IMR-90 (cell line): Measurements from ENCODE around the gene ABCC4.

Source experiments
- CHD1 ChIP-seq: IDR thresholded peaks from 2 replicates; pipeline ENCODE4 v1.6.1; 2012; ENCODE audit warnings: low read depth, low read length, improper control_type of control experiment
- FOS ChIP-seq: fragments of 150-350 bp; IDR thresholded peaks from 2 replicates; pipeline ENCODE4 v1.6.1; 2016; ENCODE audit warnings: low read depth, low read length
- MAZ ChIP-seq: IDR thresholded peaks from 2 replicates; pipeline ENCODE4 v1.6.1; 2012; ENCODE audit warnings: low read depth, mild to moderate bottlenecking, low read length, improper control_type of control experiment, moderate library complexity, borderline replicate concordance
- MXI1 ChIP-seq: IDR thresholded peaks from 2 replicates; pipeline ENCODE4 v1.6.1; 2012; ENCODE audit warnings: low read depth, mild to moderate bottlenecking, low read length, moderate library complexity, borderline replicate concordance
- NFE2L2 ChIP-seq: fragments of 150-350 bp; IDR thresholded peaks from 2 replicates; pipeline ENCODE4 v1.6.1; 2016; ENCODE audit warnings: low read depth, mild to moderate bottlenecking, low read length
- POLR2A ChIP-seq: IDR thresholded peaks from 2 replicates; pipeline ENCODE4 v1.6.1; 2012; ENCODE audit warnings: mild to moderate bottlenecking, low read depth, low read length
- RAD21 ChIP-seq: IDR thresholded peaks from 2 replicates; pipeline ENCODE4 v1.6.1; 2012; ENCODE audit warnings: low read length, improper control_type of control experiment
- RCOR1 ChIP-seq: IDR thresholded peaks from 2 replicates; pipeline ENCODE4 v1.6.1; 2012; ENCODE audit warnings: mild to moderate bottlenecking, low read length, improper control_type of control experiment; ENCODE audit not compliant: insufficient replicate concordance
- RFX5 ChIP-seq: IDR thresholded peaks from 2 replicates; pipeline ENCODE4 v1.8.0; 2012; ENCODE audit warnings: low read depth, mild to moderate bottlenecking, low read length, moderate library complexity
- SMC3 ChIP-seq: fragments of 150-350 bp; IDR thresholded peaks from 2 replicates; pipeline ENCODE4 v1.6.1; 2016; ENCODE audit warnings: low read depth, mild to moderate bottlenecking, antibody characterized with exemption, low read length, moderate library complexity
- TF ChIP-seq, protein P1 (sequence below): conservative IDR thresholded peaks from 2 replicates; pipeline ENCODE4 v1.5.1; 2012; ENCODE audit warnings: mild to moderate bottlenecking, low read depth, low read length, improper control_type of control experiment
- TF ChIP-seq, protein P2 (sequence below): fragments of 150-350 bp; IDR thresholded peaks from 2 replicates; pipeline ENCODE4 v1.6.1; 2016; ENCODE audit warnings: low read depth, mild to moderate bottlenecking, low read length, moderate library complexity, borderline replicate concordance
- TF ChIP-seq, protein P3 (sequence below): fragments of 150-350 bp; IDR thresholded peaks from 2 replicates; pipeline ENCODE4 v1.6.1; 2017; ENCODE audit warnings: mild to moderate bottlenecking, antibody characterized with exemption, low read length, low read depth

DNA sequence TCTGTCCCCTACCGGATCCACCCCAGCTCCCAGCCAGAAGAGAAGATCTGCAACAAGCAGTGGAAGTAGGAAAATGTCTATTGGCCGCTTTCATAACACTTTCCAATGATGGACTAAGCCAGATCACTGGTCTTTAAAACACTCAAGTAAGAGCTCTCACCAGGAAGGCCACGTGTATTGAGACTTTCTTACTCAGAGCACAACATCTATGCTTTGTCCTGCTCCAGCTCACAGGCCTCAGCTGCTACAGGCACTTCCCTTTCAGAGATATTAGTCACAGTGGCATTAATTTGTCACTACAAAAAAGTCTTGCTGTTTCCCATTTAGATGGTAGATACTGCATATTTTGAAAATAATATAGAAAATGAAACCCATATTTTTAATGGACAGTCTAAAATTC lies 164.2 kb downstream of the ABCC4 start:
- TF ChIP-seq RAD21, result no peak
- TF ChIP-seq, protein P1, sequence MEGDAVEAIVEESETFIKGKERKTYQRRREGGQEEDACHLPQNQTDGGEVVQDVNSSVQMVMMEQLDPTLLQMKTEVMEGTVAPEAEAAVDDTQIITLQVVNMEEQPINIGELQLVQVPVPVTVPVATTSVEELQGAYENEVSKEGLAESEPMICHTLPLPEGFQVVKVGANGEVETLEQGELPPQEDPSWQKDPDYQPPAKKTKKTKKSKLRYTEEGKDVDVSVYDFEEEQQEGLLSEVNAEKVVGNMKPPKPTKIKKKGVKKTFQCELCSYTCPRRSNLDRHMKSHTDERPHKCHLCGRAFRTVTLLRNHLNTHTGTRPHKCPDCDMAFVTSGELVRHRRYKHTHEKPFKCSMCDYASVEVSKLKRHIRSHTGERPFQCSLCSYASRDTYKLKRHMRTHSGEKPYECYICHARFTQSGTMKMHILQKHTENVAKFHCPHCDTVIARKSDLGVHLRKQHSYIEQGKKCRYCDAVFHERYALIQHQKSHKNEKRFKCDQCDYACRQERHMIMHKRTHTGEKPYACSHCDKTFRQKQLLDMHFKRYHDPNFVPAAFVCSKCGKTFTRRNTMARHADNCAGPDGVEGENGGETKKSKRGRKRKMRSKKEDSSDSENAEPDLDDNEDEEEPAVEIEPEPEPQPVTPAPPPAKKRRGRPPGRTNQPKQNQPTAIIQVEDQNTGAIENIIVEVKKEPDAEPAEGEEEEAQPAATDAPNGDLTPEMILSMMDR, result no peak
- no peak for TF ChIP-seq POLR2A
- TF ChIP-seq, protein P2, sequence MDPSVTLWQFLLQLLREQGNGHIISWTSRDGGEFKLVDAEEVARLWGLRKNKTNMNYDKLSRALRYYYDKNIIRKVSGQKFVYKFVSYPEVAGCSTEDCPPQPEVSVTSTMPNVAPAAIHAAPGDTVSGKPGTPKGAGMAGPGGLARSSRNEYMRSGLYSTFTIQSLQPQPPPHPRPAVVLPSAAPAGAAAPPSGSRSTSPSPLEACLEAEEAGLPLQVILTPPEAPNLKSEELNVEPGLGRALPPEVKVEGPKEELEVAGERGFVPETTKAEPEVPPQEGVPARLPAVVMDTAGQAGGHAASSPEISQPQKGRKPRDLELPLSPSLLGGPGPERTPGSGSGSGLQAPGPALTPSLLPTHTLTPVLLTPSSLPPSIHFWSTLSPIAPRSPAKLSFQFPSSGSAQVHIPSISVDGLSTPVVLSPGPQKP, result no peak
- TF ChIP-seq SMC3, result no peak
- TF ChIP-seq, protein P3, sequence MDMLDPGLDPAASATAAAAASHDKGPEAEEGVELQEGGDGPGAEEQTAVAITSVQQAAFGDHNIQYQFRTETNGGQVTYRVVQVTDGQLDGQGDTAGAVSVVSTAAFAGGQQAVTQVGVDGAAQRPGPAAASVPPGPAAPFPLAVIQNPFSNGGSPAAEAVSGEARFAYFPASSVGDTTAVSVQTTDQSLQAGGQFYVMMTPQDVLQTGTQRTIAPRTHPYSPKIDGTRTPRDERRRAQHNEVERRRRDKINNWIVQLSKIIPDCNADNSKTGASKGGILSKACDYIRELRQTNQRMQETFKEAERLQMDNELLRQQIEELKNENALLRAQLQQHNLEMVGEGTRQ, result no peak
- no peak for TF ChIP-seq RCOR1
- no peak for TF ChIP-seq MAZ
- no peak for TF ChIP-seq NFE2L2
- no peak for TF ChIP-seq FOS
- no peak for TF ChIP-seq RFX5
- TF ChIP-seq MXI1, result no peak
- TF ChIP-seq CHD1, result no peak
